ENCODE results near the gene TMEM238. TPM values are rescaled to one million over a fixed set of nuclear protein-coding genes. Genes with fewer than 3 reads are reported as not detected.

Gene TMEM238
- total RNA-seq, 1 experiment from 2014 or later = 22.8 TPM

DNA sequence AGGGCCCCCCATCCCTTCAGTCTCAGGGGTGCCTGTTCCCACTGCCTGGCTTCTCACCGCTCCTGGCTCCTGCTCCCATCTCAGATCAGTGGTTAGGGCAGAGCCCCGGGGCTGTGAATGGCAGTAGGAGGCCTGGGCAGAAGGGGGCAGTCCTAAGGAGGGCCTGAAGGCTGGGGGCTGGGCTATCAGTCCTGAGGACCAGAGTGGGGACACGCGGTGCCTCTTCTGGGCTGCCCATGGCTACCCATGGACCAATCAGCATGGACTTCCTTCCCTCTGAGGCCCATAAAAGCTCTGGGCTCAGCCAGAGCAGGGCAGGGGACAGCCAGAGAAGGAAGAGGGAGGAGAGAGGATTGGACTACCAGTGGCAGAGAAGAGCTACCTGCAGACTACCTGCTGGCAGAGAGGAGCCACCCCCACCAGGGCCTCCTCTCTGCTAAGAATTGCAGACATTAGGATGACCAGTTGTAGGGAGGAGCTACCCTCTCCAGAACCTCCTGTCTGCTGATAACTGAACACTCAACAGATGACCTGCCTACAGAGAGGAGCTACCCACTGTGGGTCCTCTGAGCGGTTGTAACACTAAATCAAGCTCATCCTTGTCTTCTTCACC lies 35.6 kb upstream of the TMEM238 start:
- no peak overlapping the region for H2AFZ ChIP-seq (ENCODE audit: low read length)
- TF ChIP-seq EZH2 (IDR thresholded peaks at IDR 0.05; ENCODE audit: low read length, unreplicated experiment) = no peak
- TF ChIP-seq, protein P1, sequence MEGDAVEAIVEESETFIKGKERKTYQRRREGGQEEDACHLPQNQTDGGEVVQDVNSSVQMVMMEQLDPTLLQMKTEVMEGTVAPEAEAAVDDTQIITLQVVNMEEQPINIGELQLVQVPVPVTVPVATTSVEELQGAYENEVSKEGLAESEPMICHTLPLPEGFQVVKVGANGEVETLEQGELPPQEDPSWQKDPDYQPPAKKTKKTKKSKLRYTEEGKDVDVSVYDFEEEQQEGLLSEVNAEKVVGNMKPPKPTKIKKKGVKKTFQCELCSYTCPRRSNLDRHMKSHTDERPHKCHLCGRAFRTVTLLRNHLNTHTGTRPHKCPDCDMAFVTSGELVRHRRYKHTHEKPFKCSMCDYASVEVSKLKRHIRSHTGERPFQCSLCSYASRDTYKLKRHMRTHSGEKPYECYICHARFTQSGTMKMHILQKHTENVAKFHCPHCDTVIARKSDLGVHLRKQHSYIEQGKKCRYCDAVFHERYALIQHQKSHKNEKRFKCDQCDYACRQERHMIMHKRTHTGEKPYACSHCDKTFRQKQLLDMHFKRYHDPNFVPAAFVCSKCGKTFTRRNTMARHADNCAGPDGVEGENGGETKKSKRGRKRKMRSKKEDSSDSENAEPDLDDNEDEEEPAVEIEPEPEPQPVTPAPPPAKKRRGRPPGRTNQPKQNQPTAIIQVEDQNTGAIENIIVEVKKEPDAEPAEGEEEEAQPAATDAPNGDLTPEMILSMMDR (conservative IDR thresholded peaks at IDR 0.05; ENCODE audit: low read depth, low read length) = no peak
- no peak for TF ChIP-seq EZH2phosphoT487 (IDR thresholded peaks at IDR 0.05; ENCODE audit: borderline replicate concordance, low read length)
- ATAC-seq (no peak), DNase-seq (no peak)
- H3K79me2 ChIP-seq (ENCODE audit: low read length) = no peaks in the 10 kb centered on the region
- no peak overlapping the region for H3K27ac ChIP-seq (ENCODE audit: low read length)
- H4K20me1 ChIP-seq (ENCODE audit: low read length) = no peaks in the 10 kb centered on the region
- intact Hi-C loops (cut with micrococcal nuclease) = no loop called here
- H3K27me3 ChIP-seq (ENCODE audit: low read length) = peaks cover 9% of the 10 kb centered on the region; the same call in 1 of the 2 replicates
- H3K9me2 ChIP-seq (replicated peaks; ENCODE audit: low read length) = no peaks in the 10 kb centered on the region
- no TSS peak for BruUV-seq (replicated peaks)
- no peak overlapping the region for H3K9ac ChIP-seq (ENCODE audit: low read length)
- no peaks in the 10 kb centered on the region for H3K9me3 ChIP-seq (ENCODE audit: low read length)
- no peak overlapping the region for H3K4me2 ChIP-seq (ENCODE audit: low read length)
- ChIA-PET POLR2A (ENCODE audit: unreplicated experiment) (no interaction called here), CTCF (no interaction called here)
- H3K4me1 ChIP-seq (ENCODE audit: insufficient read depth, low read length) = no peaks in the 10 kb centered on the region
- H3F3A ChIP-seq (ENCODE audit: low read length, unreplicated experiment) = no peaks in the 10 kb centered on the region
- H3K36me3 ChIP-seq (ENCODE audit: low read depth, low read length) = no peaks in the 10 kb centered on the region
- H3K4me3 ChIP-seq (ENCODE audit: low read length) = no peak overlapping the region

DNA sequence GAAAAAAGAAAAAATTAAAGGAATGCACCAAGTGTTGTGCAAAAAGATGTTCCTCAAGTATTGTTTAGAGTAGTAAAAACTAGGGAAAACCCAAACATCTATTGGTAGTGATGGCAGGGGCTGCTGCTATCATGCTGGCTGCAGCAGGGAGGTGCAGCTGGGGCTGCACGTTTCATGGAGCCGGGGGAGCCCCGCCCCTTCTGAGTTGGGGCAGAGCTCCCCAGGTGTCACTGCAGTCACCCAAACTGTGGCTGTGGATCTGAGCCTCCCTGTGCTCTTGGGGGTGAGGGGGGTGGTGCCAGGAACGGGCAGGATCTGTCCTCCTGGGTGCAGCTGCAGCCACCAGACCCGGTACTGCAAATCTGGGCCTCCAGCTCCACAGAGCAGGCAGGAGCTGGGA lies 35.0 kb upstream of the TMEM238 start:
- H3K27me3 ChIP-seq (ENCODE audit: low read length) = 0 out of 2 replicates have a peak, but pooled peaks cover 4% of the 10 kb centered on the region
- ATAC-seq (no peak), DNase-seq (no peak)
- no peak overlapping the region for H3K9ac ChIP-seq (ENCODE audit: low read length)
- ChIA-PET CTCF (no interaction called here), POLR2A (ENCODE audit: unreplicated experiment) (no interaction called here)
- H2AFZ ChIP-seq (ENCODE audit: low read length) = no peak overlapping the region
- no peaks in the 10 kb centered on the region for H3K9me3 ChIP-seq (ENCODE audit: low read length)
- H3K4me1 ChIP-seq (ENCODE audit: insufficient read depth, low read length) = no peaks in the 10 kb centered on the region
- no peak overlapping the region for H3K27ac ChIP-seq (ENCODE audit: low read length)
- H3F3A ChIP-seq (ENCODE audit: low read length, unreplicated experiment) = no peaks in the 10 kb centered on the region
- no peaks in the 10 kb centered on the region for H4K20me1 ChIP-seq (ENCODE audit: low read length)
- H3K4me2 ChIP-seq (ENCODE audit: low read length) = no peak overlapping the region
- H3K9me2 ChIP-seq (replicated peaks; ENCODE audit: low read length) = no peaks in the 10 kb centered on the region
- no peaks in the 10 kb centered on the region for H3K79me2 ChIP-seq (ENCODE audit: low read length)
- H3K36me3 ChIP-seq (ENCODE audit: low read depth, low read length) = no peaks in the 10 kb centered on the region
- intact Hi-C loops (cut with micrococcal nuclease) = no loop called here
- H3K4me3 ChIP-seq (ENCODE audit: low read length) = no peak overlapping the region
- BruUV-seq (replicated peaks) = no TSS peak
- TF ChIP-seq EZH2 (IDR thresholded peaks at IDR 0.05; ENCODE audit: low read length, unreplicated experiment) (no peak), EZH2phosphoT487 (IDR thresholded peaks at IDR 0.05; ENCODE audit: borderline replicate concordance, low read length) (no peak)
- TF ChIP-seq, protein P1 (conservative IDR thresholded peaks at IDR 0.05; ENCODE audit: low read depth, low read length) = no peak

DNA sequence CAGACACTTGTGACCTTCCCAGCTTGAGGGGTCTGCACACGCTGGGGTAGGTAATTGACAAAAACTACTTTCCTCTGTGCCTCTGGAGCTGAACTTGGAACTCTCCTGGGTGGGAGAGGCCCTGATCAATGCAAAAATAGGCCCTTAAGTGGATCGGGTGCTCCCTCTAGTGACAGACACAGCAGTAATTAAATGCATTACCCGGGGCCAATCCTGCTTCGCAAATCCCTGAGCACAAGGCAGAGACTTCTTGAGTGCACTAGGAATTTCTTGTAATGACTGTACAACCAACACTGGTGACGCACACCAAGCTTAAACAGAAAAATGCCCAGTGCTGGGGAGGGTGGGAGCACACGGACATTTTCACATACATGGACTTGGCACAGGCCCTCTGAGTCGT lies 34.1 kb upstream of the TMEM238 start:
- Histone ChIP-seq H3K4me2 (ENCODE audit: low read length) (no peak overlapping the region), H3K9me3 (ENCODE audit: low read length) (no peaks in the 10 kb centered on the region), H3K27me3 (ENCODE audit: low read length) (no peaks in the 10 kb centered on the region), H3K4me3 (ENCODE audit: low read length) (no peak overlapping the region), H3K36me3 (ENCODE audit: low read depth, low read length) (no peaks in the 10 kb centered on the region), H3K27ac (ENCODE audit: low read length) (no peak overlapping the region), H2AFZ (ENCODE audit: low read length) (no peak overlapping the region), H3F3A (ENCODE audit: low read length, unreplicated experiment) (no peaks in the 10 kb centered on the region), H3K9ac (ENCODE audit: low read length) (no peak overlapping the region), H3K4me1 (ENCODE audit: insufficient read depth, low read length) (no peaks in the 10 kb centered on the region), H4K20me1 (ENCODE audit: low read length) (no peaks in the 10 kb centered on the region), H3K9me2 (replicated peaks; ENCODE audit: low read length) (no peaks in the 10 kb centered on the region), H3K79me2 (ENCODE audit: low read length) (no peaks in the 10 kb centered on the region)
- peak; percentile 93 for DNase-seq
- ChIA-PET CTCF (interaction anchor here (0.7 to 0.9 kb wide), 2 partner anchors 8 to 43 kb away, joined by 3 read pairs; partner anchors contain the start of gene ISOC2), POLR2A (ENCODE audit: unreplicated experiment) (no interaction called here)
- no TSS peak for BruUV-seq (replicated peaks)
- intact Hi-C loops (cut with micrococcal nuclease) = loop anchor here (1.0 kb wide), 3 partner anchors 126 to 277 kb away; no protein-coding TSS in a partner anchor
- TF ChIP-seq EZH2 (IDR thresholded peaks at IDR 0.05; ENCODE audit: low read length, unreplicated experiment) (no peak), EZH2phosphoT487 (IDR thresholded peaks at IDR 0.05; ENCODE audit: borderline replicate concordance, low read length) (no peak)
- TF ChIP-seq, protein P1 (conservative IDR thresholded peaks at IDR 0.05; ENCODE audit: low read depth, low read length) = peak; percentile 97
- peak; percentile 96 for ATAC-seq
